T-helper 1 cell treated with Interleukin-12 subunit alpha and Interleukin-12 subunit beta and Interleukin-4 antibody, amounts not matched to agents 30 ng/mL and 1 ng/mL, for 36 hours (primary cell): ENCODE measurements around the gene RIPOR2. TPM values are rescaled to one million over a fixed set of nuclear protein-coding genes. Genes with fewer than 3 reads are reported as not detected.
"Not testable (repeated sequence)": the region's sequence is repeated elsewhere in the genome, so short reads cannot be mapped to it uniquely, and the experiment has no call there.

Experiments used
- intact Hi-C: fragments of 100-400 bp; cut with micrococcal nuclease; formaldehyde crosslinking; loops from one replicate; pipeline ENCODE4 v1.15.1; 2024
- total RNA-seq: library from RNA; stranded (reverse); gene quantifications from 2 replicates; pipeline ENCODE4 v1.2.3, GENCODE V29; 2022

RIPOR2 gene
- total RNA-seq, 1 donor from 2014 or later: 214 TPM

DNA sequence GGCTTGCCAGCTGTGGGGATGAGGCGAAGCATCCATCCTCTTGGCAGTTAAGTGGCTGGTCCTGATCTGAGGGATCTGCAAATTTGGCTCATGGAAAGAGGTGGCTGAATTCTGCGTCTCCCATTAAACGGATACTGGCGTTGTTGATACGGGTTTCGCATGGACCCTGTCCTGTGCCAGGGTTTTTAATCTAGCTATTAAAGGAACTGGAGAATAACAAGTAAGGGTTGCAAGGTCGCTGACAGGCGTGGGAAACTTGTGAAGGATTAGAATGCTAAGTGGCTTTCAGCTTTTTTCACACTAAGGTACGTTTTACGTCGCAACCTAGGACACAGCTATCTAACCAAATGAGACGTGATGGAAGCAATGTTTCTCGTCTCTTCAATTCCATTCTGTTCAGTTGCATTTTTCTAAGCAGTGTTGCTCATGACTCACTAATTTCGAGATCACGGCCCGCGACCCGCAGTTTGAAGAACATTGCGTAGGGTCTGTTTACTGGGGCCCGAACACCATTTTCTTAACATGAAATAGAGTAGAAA, 160.2 kb downstream of the RIPOR2 start:
- intact Hi-C loops: loop anchor here (1.0 to 2.0 kb wide), 6 partner anchors 81 to 243 kb away; partner anchors contain the start of genes KIAA0319 and TDP2

DNA sequence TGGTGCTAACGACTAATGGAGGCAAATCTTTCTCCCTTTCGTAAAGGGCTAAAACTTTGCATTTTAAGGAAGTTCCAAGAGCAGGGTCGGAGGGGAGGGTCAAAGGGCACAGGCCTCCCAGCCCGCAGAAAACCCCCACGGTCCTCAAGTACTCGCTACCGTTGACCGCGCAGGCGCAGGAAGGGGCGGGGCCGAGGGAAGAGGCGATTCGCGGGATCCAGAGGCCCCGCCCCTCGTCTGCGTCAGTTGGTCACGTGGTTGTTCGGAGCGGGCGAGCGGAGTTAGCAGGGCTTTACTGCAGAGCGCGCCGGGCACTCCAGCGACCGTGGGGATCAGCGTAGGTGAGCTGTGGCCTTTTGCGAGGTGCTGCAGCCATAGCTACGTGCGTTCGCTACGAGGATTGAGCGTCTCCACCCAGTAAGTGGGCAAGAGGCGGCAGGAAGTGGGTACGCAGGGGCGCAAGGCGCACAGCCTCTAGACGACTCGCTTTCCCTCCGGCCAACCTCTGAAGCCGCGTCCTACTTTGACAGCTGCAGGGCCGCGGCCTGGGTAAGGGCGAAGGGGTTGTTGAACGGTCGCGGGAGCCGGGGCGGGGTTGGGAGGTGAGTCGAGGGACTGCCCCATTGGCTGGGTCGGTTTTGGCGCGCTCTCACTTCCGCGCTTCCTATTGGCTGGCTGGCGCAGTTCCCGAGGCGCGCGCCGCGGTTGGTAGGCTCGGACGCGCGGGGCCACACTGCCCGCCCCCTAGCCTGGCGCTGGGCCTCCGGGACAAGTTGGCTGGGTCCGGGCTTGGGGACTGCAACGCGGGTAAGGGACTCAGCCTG, 160.9 kb downstream of the RIPOR2 start, which contains the start of gene GMNN:
GMNN (plus strand) TSS at position 242 of the 824 bp plus-strand sequence. CDS start 2,310 bp downstream, outside the sequence.
- intact Hi-C loops: loop anchor here (1.0 to 2.0 kb wide), 9 partner anchors 9 to 295 kb away; partner anchors contain the start of genes KIAA0319 and TDP2

DNA sequence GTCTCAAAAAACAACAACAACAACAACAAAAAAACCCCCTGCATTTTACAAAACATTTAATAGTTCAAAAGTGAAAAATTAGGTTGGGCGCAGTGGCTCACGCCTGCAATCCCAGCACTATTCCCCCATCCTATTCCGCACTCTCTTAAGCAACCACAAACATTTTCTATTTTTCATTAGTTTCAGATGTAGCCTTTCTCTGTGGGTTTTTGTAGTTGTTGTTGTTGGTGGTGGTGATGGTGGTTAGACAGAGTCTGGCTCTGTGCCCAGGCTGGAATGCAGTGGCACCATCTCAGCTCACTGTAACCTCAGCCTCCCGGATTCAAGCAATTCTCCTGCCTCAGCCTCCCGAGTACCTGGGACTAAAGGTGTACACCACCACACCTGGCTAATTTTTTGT, 167.4 kb downstream of the RIPOR2 start:
- intact Hi-C loops: loop anchor here (10.0 kb wide), 1 partner anchor 484 kb away; no protein-coding TSS in a partner anchor

DNA sequence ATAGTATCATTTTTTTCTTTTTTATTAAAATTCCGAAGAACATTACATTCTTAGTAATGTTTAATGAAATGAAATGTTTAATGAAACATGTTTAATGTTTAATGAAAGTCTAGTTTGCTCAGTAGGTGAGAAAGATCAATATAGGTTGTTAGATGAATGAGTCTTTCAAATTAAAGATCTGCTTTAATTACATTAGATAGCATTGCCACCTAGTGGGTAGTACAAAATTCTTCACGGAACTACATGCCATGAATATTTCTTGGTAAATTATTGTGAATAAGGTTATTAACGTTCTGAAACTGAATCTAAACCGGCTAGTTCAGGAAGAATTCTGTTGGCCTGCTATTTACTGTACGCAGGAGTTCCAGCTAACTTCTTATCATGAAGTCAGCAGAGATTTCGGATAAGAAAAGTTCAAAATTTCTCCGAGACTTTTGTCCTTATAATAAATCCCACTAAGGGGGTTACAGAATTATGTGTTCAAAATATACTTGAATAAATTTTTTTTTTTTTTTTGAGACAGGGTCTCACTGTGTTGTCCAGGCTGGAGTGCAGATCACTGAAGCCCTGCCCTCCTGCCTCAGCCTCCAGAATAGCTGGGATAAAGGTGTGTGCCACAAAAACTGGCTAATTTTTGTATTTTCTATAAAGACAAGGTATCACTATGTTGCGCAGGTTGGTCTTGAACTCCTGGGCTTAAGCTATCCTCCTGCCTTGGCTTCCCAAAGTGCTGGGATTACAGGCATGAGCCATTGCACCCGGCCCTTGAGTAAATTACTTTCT, 168.9 kb downstream of the RIPOR2 start:
- intact Hi-C loops: loop anchor here (1.0 to 10.0 kb wide), 8 partner anchors 7 to 482 kb away; partner anchors contain the start of gene GMNN

DNA sequence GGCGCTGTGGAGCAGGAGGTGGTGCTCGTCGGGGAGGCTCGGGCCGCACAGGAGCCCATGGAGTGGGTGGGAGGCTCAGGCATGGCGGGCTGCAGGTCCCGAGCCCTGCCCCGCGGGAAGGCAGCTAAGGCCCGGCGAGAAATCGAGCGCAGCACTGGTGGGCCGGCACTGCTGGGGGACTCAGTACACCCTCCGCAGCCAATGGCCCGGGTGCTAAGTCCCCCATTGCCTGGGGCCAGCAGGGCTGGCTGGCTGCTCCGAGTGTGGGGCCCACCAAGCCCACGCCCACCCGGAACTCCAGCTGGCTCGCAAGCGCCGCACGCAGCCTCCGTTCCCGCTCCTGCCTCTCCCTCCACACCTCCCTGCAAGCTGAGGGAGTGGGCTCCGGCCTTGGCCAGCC, 169.8 kb downstream of the RIPOR2 start:
- intact Hi-C loops: loop anchor here (1.0 to 10.0 kb wide), 8 partner anchors 8 to 481 kb away; partner anchors contain the start of gene GMNN

DNA sequence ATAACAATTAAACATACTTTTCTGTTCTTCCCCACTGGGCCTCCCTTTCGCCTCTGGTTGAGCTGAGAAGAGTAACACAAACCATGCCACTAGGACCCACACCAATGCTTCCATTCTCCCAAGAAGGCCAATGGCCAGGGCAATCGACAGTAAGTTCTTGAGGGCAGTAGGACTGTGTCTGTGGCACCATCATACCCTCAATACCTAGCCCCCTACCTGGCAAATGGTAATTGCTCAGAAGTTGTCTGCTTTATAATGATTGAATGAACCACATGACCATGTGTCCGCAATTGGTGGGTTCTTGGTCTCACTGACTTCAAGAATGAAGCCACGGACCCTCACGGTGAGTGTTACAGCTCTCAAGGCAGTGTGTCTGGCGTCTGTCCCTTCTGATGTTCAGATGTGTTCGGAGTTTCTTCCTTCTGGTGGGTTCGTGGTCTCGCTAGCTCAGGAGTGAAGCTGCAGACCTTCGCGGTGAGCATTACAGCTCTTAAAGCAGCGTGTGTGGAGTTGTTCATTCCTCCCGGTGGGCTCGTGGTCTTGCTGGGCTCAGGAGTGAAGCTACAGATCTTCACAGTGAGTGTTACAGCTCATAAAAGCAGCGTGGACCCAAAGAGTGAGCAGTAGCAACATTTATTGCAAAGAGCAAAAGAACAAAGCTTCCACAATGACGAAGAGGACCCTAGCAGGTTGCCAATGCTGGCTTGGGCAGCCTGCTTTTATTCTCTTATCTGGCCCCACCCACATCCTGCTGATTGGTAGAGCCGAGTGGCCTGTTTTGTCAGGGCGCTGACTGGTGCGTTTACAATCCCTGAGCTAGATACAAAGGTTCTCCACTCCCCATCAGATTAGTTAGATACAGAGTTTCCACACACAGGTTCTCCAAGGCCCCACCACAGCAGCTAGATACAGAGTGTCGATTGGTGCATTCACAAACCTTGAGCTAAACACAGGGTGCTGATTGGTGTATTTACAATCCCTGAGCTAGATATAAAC, 170.6 kb downstream of the RIPOR2 start:
- intact Hi-C loops: loop anchor here (10.0 kb wide), 1 partner anchor 480 kb away; no protein-coding TSS in a partner anchor

DNA sequence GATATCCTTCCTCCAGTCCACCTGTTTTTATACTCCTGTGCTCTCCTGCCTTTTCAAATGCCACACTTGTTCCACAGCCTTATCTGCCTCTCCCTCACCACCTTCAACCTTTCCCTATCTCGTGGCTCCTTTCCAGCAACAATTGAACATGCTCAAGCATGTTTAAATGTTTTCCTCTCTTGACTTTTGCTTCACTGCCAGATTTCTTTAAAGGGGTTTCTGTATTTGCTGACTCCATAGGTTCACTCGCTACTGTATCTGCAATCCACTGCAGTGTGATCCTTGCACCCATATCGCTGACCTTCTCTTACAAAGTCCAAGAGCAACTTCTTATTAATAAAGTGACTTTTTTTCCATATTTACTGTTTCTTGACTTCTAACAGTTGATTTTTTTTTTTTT, 172.2 kb downstream of the RIPOR2 start:
- intact Hi-C loops: loop anchor here (10.0 kb wide), 1 partner anchor 479 kb away; no protein-coding TSS in a partner anchor

DNA sequence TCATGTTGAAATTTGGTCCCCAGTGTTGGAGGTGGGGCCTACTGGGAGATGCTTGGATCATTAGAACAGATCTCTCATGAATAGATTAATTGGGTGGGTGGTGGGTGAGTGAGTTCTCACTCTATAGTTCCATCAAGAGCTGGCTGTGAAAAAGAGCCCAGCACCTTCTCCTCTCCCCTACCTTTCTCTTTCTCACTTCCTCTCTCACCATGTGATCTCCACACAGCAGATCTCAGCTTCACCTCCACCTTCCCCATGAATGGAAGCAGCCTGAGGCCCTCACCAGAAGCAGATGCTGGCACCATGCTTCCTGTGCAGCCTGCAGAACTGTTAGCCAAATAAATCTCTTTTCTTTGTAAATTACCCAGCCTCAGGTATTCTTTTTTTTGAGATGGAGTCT, 173.9 kb downstream of the RIPOR2 start:
- intact Hi-C loops: loop anchor here (10.0 kb wide), 1 partner anchor 477 kb away; no protein-coding TSS in a partner anchor

DNA sequence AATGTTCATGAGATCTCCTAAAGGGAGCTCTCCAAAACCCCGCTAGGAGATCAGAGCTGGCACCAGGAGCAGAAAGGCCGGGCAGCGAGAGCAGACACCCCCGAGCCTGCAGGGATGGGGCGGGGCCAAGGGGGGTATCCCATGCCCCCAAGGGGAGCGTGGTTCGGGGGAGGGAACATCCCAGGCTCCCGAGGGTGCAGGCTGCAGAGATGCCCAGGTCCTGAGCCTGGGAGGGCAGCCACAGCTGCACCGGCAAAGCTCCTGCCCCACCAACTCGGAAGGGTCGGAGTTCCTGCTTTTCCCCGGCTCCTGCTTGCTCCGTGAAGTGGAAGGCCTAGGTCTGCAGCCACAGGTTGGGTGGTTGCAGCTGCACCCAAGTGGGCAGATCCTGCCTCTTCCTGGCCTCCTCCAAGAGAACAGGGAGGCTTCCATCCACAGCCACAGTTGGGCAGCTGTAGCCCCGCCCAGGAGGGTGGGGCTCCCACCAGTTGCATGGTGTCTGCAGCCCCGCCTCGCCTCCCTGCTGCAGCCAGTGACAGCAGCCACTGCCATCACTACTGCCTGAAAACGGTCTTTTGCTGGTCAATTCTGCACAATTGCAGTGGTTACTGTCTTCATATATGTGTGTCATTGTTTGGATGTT, 174.4 kb downstream of the RIPOR2 start:
- intact Hi-C loops: loop anchor here (10.0 kb wide), 1 partner anchor 477 kb away; no protein-coding TSS in a partner anchor

DNA sequence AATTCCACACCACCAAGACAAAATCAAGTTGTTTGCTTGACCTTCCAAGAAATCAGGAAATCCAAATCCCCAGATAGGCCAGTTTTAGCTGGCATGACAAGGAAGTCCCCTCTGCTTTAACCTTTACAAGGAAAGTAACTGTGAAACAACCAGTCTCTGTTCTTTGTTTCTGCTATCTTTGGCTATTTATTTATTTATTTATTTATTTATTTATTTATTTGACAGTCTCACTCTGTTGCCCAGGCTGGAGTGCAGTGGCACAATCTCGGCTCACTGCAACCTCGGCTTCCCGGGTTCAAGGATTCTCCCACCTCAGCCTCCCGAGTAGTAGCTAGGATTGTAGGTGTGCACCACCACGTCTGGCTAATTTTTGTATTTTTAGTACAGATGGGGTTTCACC, 175.6 kb downstream of the RIPOR2 start:
- intact Hi-C loops: loop anchor here (10.0 kb wide), 1 partner anchor 475 kb away; no protein-coding TSS in a partner anchor

DNA sequence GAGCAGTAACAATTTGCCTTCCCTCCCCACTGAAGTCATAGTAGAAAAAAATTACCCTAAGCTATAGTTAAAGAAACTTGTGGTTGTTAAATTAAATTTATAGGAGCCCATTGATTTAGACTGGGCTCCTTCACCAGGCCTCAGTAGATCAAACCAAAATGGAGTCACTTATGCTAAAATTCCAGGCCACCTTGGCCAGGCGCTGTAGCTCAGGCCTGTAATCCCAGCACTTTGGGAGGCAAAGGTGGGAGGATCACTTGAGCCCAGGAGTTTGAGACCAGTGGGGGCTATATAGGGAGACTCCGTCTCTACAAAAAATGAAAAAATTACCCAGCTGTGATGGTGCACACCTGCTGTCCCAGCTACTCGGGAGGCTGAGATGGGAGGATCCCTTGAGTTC, 176.0 kb downstream of the RIPOR2 start:
- intact Hi-C loops: loop anchor here (10.0 kb wide), 1 partner anchor 475 kb away; no protein-coding TSS in a partner anchor

DNA sequence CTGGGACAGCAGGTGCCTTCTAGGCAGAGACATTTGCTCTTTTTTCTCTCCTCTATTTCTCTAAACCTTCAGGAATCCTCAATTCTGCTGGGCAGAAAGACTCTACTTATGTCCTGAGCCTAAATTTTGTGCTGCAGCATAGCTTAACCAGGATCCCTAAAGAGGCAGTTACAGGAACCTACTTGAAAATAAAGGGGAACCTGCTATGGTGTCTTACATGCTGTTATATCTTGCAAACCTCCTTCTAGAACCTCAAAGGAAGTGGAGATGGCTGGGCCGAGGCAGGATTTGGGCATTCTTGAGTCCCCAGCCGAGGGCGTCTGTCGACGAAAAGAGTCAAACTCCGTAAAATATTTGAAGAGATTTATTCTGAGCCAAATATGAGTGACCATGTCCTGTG, 178.1 kb downstream of the RIPOR2 start:
- intact Hi-C loops: no loop called here

DNA sequence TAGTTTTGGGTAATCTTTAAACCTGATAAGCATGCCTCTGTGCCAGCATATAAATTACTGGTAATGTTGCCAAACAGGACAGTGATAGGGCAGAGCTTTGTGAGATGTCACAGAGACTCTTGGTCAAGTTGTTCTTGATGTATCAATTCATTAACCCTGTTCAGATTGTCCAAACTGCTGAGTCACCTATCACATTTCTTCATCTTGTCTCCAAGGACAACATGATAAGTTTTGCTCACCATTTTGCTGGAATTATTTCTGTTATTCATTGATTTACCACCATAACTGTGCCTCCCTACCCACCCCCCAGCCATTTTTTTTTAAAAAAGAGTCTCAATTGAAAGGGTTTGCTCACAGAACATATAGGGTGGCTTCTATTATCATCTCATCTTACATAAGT, 180.5 kb downstream of the RIPOR2 start:
- intact Hi-C loops: no loop called here

DNA sequence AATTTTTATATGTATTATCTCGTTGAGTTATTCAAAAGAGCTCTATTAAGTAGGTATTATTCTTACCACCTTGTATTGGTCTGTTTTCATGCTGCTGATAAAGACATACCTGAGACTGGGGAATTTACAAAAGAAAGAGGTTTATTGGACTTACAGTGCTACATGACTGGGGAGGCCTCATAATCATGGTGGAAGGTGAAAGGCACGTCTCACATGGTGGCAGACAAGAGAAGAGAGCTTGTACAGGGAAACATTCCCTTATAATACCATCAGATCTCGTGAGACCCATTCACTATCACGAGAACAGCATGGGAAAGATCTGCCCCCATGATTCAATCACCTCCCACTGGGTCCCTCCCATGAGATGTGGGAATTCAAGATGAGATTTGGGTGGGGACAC, 181.4 kb downstream of the RIPOR2 start:
- intact Hi-C loops: not testable (repeated sequence)

Other genes starting within 250 kb of the RIPOR2 start
- gene C6orf62, start 216.8 kb downstream of the RIPOR2 start, total RNA-seq: 118 and 123 TPM in 2 replicates
- 58.1 and 61.1 TPM in 2 replicates for gene GMNN, start 161.0 kb downstream of the RIPOR2 start, total RNA-seq
- gene ARMH2, start 137.0 kb downstream of the RIPOR2 start, total RNA-seq: 0.78 and 1.6 TPM in 2 replicates